ENCODE data around the gene STAT6.
"Not testable (repeated sequence)": the region's sequence is repeated elsewhere in the genome, so short reads cannot be mapped to it uniquely, and the experiment has no call there.

STAT6 gene

DNA sequence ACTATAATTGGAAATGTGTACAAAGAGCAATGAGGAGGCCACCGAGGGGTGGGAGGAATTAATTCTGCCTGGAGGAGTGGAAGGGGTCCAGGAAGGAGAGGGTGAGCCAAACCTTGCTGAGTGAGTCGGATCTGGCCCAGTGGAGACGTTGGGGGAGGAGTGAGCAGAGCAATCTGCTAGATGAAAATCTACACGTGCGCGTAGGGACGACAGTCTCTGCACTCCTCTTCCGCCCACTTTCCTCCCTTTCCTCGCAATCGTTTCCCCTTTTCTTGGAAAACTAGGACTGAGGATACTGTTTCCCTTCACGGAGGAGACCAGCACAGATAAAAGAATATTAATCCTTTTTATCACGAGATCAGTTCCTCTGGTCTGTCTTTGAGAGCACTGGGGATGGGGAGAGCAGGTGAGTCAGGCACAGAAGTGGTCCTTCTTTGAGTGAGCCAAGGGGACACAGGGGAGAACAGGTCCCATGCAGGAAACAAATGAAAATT is 25.1 kb downstream of the STAT6 start:
- FAIRE-seq, result no peak

- no peak for FAIRE-seq
These were observed 30.3 kb downstream of the STAT6 start for GRCh38 chr12:57080855-57081254.

GRCh38 chr12:57079821-57080220 is 31.3 kb downstream of the STAT6 start:
- FAIRE-seq, result no peak

GRCh38 chr12:57078519-57079404 is 32.4 kb downstream of the STAT6 start, which contains the start of gene NEMP1:
TSS of gene NEMP1 (minus strand) at chr12:57078791. CDS start at chr12:57078745, 46 bp downstream.
- peak; percentile 100 for FAIRE-seq

- FAIRE-seq, result not testable (repeated sequence)
These were observed 37.4 kb downstream of the STAT6 start for GRCh38 chr12:57073566-57074450.

- no peak for FAIRE-seq
These were observed 38.5 kb downstream of the STAT6 start for GRCh38 chr12:57072661-57073060.

DNA sequence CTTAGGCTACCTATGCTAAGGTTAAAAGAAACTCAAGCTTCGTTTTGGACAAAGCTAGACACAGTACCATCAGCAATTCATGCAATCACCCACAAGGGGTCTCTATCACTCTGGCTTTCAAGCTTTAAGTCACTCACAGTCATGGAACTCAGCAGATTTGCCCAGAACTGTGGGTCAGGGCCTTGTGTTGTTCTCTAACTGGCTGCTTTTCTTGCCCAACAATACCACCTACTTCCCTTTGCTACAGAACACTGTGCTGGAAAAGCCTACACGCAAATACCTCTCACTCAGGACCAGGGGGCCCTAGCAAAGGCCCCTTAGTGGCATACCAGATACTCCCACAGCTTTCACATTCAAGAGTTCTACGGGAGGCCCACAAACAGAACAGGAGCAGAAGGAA is 41.6 kb downstream of the STAT6 start:
- FAIRE-seq, result peak; percentile 94

DNA sequence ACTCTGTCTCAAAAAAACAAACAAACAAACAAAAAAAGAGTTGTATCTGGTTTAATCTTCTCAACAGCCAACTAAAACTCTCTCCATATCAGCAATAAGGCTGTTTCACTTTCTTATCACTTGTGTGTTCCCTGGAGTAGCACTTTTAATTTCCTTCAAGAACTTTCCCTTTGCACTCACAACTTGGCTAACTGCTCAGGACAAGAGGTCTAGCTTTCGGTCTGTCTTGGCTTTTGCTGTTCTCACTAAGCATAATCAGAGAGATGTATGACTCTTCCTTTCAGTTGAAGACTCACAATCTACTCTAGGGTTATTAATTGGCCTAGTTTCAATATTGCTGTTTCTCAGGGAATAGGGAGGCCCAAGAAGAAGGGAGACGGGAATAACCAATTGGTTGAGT is 44.9 kb downstream of the STAT6 start:
- FAIRE-seq, result no peak

- no peak for FAIRE-seq
These were observed 47.0 kb downstream of the STAT6 start for GRCh38 chr12:57063991-57064685.

- FAIRE-seq, result no peak
These were observed 52.7 kb downstream of the STAT6 start for GRCh38 chr12:57058454-57058853.

- no peak for FAIRE-seq
These were observed 54.0 kb downstream of the STAT6 start for GRCh38 chr12:57057067-57057751.

- no peak for FAIRE-seq
These were observed 55.3 kb downstream of the STAT6 start for GRCh38 chr12:57055824-57056223.

GRCh38 chr12:57053901-57054300 is 57.3 kb downstream of the STAT6 start:
- FAIRE-seq, result not testable (repeated sequence)

GRCh38 chr12:57053146-57053545 is 58.0 kb downstream of the STAT6 start:
- FAIRE-seq, result not testable (repeated sequence)

GRCh38 chr12:57051011-57051410 is 60.2 kb downstream of the STAT6 start:
- FAIRE-seq, result no peak

DNA sequence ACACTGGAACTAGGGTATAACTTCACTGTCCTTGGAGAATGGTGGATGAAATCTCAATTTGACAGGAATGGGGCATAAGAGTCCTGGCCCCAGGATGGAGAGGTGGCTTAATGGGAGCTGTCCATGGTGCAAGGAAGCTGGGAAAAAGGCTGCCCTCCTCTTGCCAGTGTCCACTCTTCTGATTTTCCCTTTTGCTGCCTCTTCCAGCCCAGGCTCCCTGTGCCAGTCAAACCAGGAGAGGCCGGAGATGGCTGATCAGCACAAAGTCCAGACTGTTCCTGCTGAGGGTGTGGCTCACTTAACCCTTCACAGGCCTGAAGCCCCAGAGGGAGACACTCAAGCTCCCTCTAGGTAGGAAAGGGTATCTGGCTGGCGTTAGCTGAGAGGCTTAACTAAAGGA is 61.3 kb downstream of the STAT6 start, which contains the start of gene MYO1A:
Gene MYO1A (minus strand): TSS at position 240 of the 400 bp plus-strand sequence. CDS start 1,806 bp downstream, outside the sequence.
- no peak for FAIRE-seq

- FAIRE-seq, result no peak
These were observed 62.1 kb downstream of the STAT6 start for GRCh38 chr12:57049119-57049446.

GRCh38 chr12:57048423-57049118 is 62.6 kb downstream of the STAT6 start:
- no peak for FAIRE-seq

GRCh38 chr12:57047981-57048380 is 63.2 kb downstream of the STAT6 start:
- FAIRE-seq, result no peak

DNA sequence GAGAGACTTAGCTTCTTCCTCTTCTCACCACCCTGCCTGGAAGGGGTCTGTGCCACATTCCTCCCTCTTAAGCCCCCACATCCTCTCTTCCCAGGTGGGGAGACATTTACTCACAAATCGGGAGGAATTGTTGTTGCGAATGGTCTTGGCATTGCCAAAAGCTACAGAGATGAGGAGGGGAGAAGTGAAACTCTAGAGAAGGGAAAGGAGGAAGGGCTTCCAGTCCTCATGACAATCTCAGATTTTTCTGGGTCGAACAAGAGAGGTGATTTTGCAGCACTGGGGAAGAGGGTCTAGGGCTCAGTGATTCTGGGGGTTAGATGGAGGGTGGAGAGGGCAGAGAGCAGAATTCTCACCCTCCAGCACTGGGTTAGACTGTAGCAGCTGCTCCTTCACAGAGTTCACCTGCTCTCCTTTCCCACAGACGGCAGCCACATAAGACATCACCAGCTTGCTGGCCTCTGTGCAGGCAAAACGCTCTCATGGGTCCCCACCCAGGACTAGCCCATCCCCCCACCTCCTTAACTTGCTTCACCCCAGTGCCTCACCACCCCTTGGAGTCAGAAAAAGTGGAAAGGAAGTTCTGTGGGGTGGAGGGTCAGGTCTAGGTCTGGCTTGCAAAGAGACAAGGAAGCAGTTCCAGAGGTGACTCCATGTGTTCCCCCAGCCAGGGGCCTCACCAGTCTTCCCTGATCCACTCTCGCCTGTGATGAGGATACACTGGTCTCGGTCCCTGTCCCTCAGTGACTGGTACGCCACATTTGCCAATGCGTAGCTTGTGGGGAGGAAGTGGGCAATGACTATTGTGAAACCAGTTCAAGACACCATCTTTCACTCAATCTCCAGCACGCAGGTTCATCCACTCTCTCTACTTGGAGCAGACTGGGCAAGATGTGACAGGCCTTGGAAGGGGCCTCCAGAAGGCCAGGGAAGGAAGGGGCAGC is 63.9 kb downstream of the STAT6 start:
- FAIRE-seq, result no peak
